Kidney epithelial cell (primary cell): ENCODE data around the gene REXO4. TPM values are rescaled to one million over a fixed set of nuclear protein-coding genes. Genes with fewer than 3 reads are reported as not detected.
A peak's percentile ranks its signal among the peaks of the same experiment; 100 is the strongest.

Source experiments
- DNase-seq: peaks from one replicate; pipeline ENCODE4 v3.0.0-alpha.2; 2010; ENCODE audit warnings: low read depth
- H3K27me3 ChIP-seq: 2 replicates; pipeline ENCODE4 v1.6.0; 2011; ENCODE audit warnings: low read length; ENCODE audit not compliant: control insufficient read depth, insufficient read depth
- H3K36me3 ChIP-seq: 2 replicates; pipeline ENCODE4 v1.5.1; 2011; ENCODE audit warnings: low read length; ENCODE audit not compliant: control insufficient read depth, insufficient read depth
- H3K4me3 ChIP-seq: 2 replicates; pipeline ENCODE4 v1.5.1; 2011; ENCODE audit warnings: low read depth, mild to moderate bottlenecking, control low read depth, low read length
- total RNA-seq: library from RNA; depleted of rRNA; stranded (reverse); fragments of >200 nt; gene quantifications from 2 replicates; pipeline ENCODE4 v1.2.3, GENCODE V29; 2015
- TF ChIP-seq, protein P1 (sequence below): IDR thresholded peaks from 2 replicates; pipeline ENCODE4 v1.5.1; 2011; ENCODE audit warnings: mild to moderate bottlenecking, moderate library complexity, low read length, control low read depth, inconsistent platforms; ENCODE audit not compliant: insufficient read depth, poor library complexity, severe bottlenecking

The REXO4 gene
- total RNA-seq, 1 donor from 2014 or later = 23.1 TPM

DNA sequence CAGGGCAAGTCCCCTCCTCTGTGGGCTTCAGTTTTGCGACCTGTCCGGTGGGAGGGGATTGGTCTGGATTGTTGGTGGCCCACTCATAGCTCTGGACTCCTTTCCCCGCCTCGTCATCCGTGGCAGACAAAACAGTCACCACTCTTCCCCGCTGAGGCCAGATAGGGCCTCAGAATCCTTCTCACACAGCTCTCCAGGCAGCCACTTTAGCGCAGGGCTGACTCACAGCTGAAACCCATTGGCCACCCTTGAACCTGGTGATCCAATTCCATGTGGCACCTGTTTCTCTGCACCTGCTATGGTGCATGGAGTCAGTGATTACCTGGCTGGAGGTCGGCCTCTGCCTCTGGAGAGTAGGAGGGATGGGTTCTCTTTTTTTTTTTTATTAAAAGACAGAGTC is 26.2 kb upstream of the REXO4 start:
- no peaks in the 10 kb centered on the region for H3K36me3 ChIP-seq
- H3K4me3 ChIP-seq = no peak overlapping the region
- no peak for DNase-seq
- H3K27me3 ChIP-seq = peaks cover 11% of the 10 kb centered on the region
- TF ChIP-seq, protein P1, sequence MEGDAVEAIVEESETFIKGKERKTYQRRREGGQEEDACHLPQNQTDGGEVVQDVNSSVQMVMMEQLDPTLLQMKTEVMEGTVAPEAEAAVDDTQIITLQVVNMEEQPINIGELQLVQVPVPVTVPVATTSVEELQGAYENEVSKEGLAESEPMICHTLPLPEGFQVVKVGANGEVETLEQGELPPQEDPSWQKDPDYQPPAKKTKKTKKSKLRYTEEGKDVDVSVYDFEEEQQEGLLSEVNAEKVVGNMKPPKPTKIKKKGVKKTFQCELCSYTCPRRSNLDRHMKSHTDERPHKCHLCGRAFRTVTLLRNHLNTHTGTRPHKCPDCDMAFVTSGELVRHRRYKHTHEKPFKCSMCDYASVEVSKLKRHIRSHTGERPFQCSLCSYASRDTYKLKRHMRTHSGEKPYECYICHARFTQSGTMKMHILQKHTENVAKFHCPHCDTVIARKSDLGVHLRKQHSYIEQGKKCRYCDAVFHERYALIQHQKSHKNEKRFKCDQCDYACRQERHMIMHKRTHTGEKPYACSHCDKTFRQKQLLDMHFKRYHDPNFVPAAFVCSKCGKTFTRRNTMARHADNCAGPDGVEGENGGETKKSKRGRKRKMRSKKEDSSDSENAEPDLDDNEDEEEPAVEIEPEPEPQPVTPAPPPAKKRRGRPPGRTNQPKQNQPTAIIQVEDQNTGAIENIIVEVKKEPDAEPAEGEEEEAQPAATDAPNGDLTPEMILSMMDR = no peak

DNA sequence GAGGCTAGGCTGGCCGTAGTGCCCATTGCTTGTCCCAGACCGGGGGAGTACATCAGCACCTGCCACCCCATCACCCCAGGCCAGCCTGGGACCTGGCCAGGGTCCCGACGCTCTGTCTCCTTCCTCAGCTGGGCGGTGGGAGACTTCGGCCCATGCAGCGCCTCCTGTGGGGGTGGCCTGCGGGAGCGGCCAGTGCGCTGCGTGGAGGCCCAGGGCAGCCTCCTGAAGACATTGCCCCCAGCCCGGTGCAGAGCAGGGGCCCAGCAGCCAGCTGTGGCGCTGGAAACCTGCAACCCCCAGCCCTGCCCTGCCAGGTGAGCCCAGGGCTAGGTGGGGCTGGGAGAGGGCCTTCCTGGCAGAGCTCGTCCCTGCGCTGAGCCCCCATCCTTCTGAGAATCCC is 25.4 kb upstream of the REXO4 start:
- TF ChIP-seq, protein P1 = no peak
- Histone ChIP-seq H3K36me3 (no peaks in the 10 kb centered on the region), H3K27me3 (peaks cover 7% of the 10 kb centered on the region), H3K4me3 (no peak overlapping the region)
- DNase-seq = no peak

DNA sequence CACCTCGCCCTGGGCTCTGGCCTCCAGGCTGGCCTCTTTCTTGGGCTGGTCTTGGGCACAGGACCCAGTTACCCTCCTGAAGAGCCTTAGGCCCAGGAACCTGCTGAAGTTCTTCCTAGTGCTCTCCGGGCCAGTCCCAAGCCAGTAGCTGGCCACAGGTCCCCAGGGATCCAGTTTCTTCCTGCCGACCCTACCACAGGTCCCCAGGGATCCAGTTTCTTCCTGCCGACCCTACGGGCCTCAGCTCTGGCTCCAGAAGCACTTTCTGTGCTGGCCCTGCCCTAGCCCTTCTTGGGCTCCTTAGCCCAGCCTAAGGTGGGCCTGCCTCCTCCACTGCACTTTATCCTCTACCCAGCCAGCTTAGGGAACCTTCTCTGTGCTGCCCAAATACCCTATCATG is 23.8 kb upstream of the REXO4 start:
- no peak for DNase-seq
- Histone ChIP-seq H3K27me3 (peaks cover 10% of the 10 kb centered on the region), H3K4me3 (no peak overlapping the region), H3K36me3 (no peaks in the 10 kb centered on the region)
- TF ChIP-seq, protein P1 = no peak

DNA sequence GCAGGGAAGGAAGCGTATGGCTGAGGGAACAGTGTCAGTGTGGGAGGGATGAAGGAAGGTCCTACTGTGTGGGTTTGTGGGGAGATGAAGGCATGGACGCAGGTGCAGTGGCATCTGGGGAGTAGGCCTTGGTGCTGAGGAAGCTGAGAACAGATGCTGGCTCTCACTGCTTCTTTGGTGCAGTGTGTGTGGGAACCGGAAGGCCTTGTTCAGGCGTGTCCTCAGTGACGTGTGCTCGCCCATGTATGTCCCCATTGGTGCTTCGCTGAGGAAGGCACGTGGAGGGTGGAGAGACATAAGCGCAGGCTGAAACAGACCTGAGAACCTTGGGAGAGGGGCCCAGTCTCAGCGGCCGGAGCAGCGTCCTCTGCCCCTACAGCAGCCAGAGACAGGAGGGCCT is 23.1 kb upstream of the REXO4 start:
- Histone ChIP-seq H3K4me3 (no peak overlapping the region), H3K36me3 (no peaks in the 10 kb centered on the region), H3K27me3 (peaks cover 10% of the 10 kb centered on the region)
- TF ChIP-seq, protein P1 = no peak
- no peak for DNase-seq

DNA sequence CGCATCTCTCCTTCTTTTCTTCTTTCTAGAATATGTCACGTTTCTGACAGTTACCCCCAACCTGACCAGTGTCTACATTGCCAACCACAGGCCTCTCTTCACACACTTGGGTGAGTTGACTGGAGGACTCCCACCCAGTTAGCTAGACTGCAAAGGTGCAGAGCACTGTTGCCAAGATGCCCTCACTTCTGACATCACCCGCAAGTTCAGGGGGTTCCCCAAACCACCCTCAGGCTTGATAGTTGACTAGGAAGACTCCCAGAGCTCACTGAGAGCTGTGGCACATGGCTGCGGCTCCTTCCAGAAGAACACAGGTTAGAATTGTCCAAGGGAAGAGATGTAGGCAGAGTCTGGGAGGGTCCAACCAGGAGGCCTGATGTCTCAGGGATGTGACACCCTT is 21.5 kb upstream of the REXO4 start:
- Histone ChIP-seq H3K27me3 (peaks cover 3% of the 10 kb centered on the region), H3K36me3 (no peaks in the 10 kb centered on the region), H3K4me3 (no peak overlapping the region)
- TF ChIP-seq, protein P1 = no peak
- no peak for DNase-seq

DNA sequence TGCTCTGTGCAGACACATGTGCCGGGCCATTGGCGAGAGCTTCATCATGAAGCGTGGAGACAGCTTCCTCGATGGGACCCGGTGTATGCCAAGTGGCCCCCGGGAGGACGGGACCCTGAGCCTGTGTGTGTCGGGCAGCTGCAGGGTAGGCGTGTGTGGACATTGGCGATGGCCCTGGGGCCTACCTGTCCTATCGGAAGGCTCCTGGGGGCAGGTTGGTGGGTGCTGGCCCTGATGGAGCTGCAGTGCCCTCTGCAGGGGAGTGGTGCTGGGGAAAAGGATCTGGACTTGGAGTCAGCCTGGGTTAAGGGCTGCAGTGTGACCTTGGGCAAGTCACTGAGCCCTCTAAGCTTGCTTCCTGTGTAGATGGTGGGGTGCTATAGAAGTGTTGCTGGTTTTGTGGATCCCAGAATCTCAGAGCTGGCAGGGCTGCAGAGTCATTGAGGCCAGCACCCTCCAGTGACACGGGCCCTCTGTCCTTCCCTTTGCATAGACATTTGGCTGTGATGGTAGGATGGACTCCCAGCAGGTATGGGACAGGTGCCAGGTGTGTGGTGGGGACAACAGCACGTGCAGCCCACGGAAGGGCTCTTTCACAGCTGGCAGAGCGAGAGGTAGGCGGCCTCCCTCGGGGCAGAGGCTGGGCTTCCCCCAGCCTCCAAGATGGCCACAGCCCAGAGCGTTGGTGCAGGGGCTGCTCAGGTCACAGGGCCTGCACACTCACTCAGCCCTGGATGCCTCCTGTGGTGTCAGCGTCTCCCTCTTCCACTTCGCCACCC is 20.1 kb upstream of the REXO4 start:
- H3K4me3 ChIP-seq = no peak overlapping the region
- H3K36me3 ChIP-seq = no peaks in the 10 kb centered on the region
- peaks cover 3% of the 10 kb centered on the region for H3K27me3 ChIP-seq
- TF ChIP-seq, protein P1 = peak; percentile 12
- no peak for DNase-seq
